Retinal pigment epithelial cell (primary cell): Measurements from ENCODE around the gene PLEKHA7.

Experiments
- DNase-seq: peaks from one replicate; pipeline ENCODE4 v3.0.0-alpha.2; 2010; ENCODE audit warnings: low read depth
- H3K4me3 ChIP-seq: 2 replicates; pipeline ENCODE4 v1.5.1; 2011; ENCODE audit warnings: mild to moderate bottlenecking, low read length, control low read depth, moderate library complexity
- CTCF ChIP-seq: conservative IDR thresholded peaks from 2 replicates; pipeline ENCODE4 v1.5.1; 2011; ENCODE audit warnings: low read depth, low read length, control low read depth, inconsistent platforms

The PLEKHA7 gene

GRCh38 chr11:16787035-16787742 lies 227.0 kb downstream of the PLEKHA7 start:
- no peak overlapping the region for H3K4me3 ChIP-seq
- no peak for TF ChIP-seq CTCF
- DNase-seq: no peak

- DNase-seq: no peak
- TF ChIP-seq CTCF: no peak
- H3K4me3 ChIP-seq: no peak overlapping the region
Observed at GRCh38 chr11:16786131-16786530, 228.1 kb downstream of the PLEKHA7 start.

- no peak overlapping the region for H3K4me3 ChIP-seq
- peak; percentile 91 for TF ChIP-seq CTCF
- peak; percentile 26 for DNase-seq
Observed at GRCh38 chr11:16785520-16786128, 228.6 kb downstream of the PLEKHA7 start.

GRCh38 chr11:16784666-16785065 lies 229.5 kb downstream of the PLEKHA7 start:
- no peak overlapping the region for H3K4me3 ChIP-seq
- DNase-seq: no peak
- no peak for TF ChIP-seq CTCF

- DNase-seq: no peak
- TF ChIP-seq CTCF: no peak
- no peak overlapping the region for H3K4me3 ChIP-seq
Observed at GRCh38 chr11:16784097-16784496, 230.1 kb downstream of the PLEKHA7 start.

- H3K4me3 ChIP-seq: no peak overlapping the region
- DNase-seq: no peak
- no peak for TF ChIP-seq CTCF
Observed at GRCh38 chr11:16783321-16783801, 230.9 kb downstream of the PLEKHA7 start.
